ENCODE data around the gene VPS37C. TPM values are rescaled to one million over a fixed set of nuclear protein-coding genes. Genes with fewer than 3 reads are reported as not detected.

The VPS37C gene
- total RNA-seq, 1 experiment from 2014 or later = 19.0 TPM

DNA sequence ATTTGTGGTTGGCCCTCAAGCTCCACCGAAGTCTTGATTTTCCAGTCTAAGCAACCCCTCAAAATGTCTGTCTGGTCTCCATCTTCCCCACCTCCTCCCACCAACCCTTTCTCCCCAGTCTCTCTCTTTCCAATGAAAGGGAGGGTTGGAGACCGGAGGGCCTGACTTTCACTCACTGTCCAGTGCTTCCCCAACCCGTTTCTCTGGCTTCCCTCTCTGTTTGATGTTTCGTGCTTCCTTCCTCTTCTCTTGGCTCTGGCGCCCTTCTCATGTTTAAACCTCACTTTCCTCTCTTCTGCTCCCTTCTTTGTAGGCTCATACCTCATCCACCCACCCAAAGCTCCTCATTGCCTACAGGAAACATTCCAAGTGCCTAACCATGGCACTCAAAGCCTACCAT, 11.1 kb upstream of the VPS37C start:
- H3K27ac Mint-ChIP-seq = no peak overlapping the region
- Histone ChIP-seq H3K4me1 (ENCODE audit: insufficient read depth, low read length) (no peaks in the 10 kb centered on the region), H3K79me2 (ENCODE audit: insufficient read depth, low read length) (no peaks in the 10 kb centered on the region), H3K18ac (ENCODE audit: insufficient read length, low read depth, low read length) (no peak overlapping the region), H3K27me3 (ENCODE audit: insufficient read depth, low read length) (no peaks in the 10 kb centered on the region), H2BK5ac (ENCODE audit: insufficient read length, low read length) (no peak overlapping the region), H3K14ac (ENCODE audit: insufficient read depth, low read length) (no peak overlapping the region), H3K23ac (ENCODE audit: insufficient read length, low read depth, low read length) (no peak overlapping the region), H3K9me3 (ENCODE audit: control insufficient read depth, low read depth, low read length) (no peaks in the 10 kb centered on the region), H3K56ac (ENCODE audit: insufficient read length, low read depth, low read length) (no peak overlapping the region), H4K20me1 (ENCODE audit: control insufficient read depth, insufficient read depth, insufficient read length) (no peaks in the 10 kb centered on the region), H3K9ac (ENCODE audit: extremely low read depth, insufficient read length, low read length) (no peak overlapping the region), H3K23me2 (ENCODE audit: insufficient read length, low read depth, low read length, poor library complexity, severe bottlenecking) (no peaks in the 10 kb centered on the region), H2BK20ac (ENCODE audit: low read depth, low read length, poor library complexity, severe bottlenecking) (no peak overlapping the region), H2BK12ac (ENCODE audit: insufficient read length, low read depth, low read length) (no peak overlapping the region), H2BK15ac (ENCODE audit: low read depth, low read length) (no peak overlapping the region), H2AFZ (ENCODE audit: low read length) (no peak overlapping the region), H2AK5ac (ENCODE audit: insufficient read length, low read length) (no peak overlapping the region), H3K4ac (ENCODE audit: low read depth, low read length) (no peak overlapping the region), H2BK120ac (ENCODE audit: low read depth, low read length, poor library complexity, severe bottlenecking) (no peak overlapping the region), H4K91ac (ENCODE audit: insufficient read length, low read depth, low read length) (no peak overlapping the region), H3K79me1 (ENCODE audit: insufficient read depth, low read depth, low read length, poor library complexity, severe bottlenecking) (no peaks in the 10 kb centered on the region), H4K8ac (replicated peaks; ENCODE audit: insufficient read length, low read depth, low read length) (no peak overlapping the region), H4K5ac (ENCODE audit: insufficient read length, low read depth, low read length) (no peak overlapping the region), H3T11ph (ENCODE audit: low read length) (no peak overlapping the region), H3K27ac (ENCODE audit: insufficient read length, low read depth, low read length) (no peak overlapping the region), H3K4me2 (ENCODE audit: insufficient read depth, insufficient read length, low read length) (no peak overlapping the region)
- TF ChIP-seq, protein P1, sequence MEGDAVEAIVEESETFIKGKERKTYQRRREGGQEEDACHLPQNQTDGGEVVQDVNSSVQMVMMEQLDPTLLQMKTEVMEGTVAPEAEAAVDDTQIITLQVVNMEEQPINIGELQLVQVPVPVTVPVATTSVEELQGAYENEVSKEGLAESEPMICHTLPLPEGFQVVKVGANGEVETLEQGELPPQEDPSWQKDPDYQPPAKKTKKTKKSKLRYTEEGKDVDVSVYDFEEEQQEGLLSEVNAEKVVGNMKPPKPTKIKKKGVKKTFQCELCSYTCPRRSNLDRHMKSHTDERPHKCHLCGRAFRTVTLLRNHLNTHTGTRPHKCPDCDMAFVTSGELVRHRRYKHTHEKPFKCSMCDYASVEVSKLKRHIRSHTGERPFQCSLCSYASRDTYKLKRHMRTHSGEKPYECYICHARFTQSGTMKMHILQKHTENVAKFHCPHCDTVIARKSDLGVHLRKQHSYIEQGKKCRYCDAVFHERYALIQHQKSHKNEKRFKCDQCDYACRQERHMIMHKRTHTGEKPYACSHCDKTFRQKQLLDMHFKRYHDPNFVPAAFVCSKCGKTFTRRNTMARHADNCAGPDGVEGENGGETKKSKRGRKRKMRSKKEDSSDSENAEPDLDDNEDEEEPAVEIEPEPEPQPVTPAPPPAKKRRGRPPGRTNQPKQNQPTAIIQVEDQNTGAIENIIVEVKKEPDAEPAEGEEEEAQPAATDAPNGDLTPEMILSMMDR (conservative IDR thresholded peaks at IDR 0.05) = no peak
- H3K9me3 Mint-ChIP-seq = peaks cover 4 to 7% of the 10 kb centered on the region in 2 experiments; a peak in 4 of 5 replicates
- H3K27me3 Mint-ChIP-seq (ENCODE audit: low read depth) = peaks cover 34% of the 10 kb centered on the region
- no peaks in the 10 kb centered on the region for H3K4me1 Mint-ChIP-seq
- no peak for DNase-seq
- WGBS (ENCODE audit: extremely low coverage, insufficient read length, low lambda C conversion rate) = no CpG with 5 or more reads among the region's 5 CpGs
- no peak overlapping the region for H3K4me3 Mint-ChIP-seq
- H3K36me3 Mint-ChIP-seq (ENCODE audit: insufficient read depth in 1 of 3, low read depth in 3 of 3) = peaks cover 0 to 2% (median 0%) of the 10 kb centered on the region in 3 experiments; a peak in 1 of 7 replicates
